NCI-H2227 treated with DMSO at 0.1 percent for 48 hours (cell line): ENCODE results near the gene TNFAIP2.

Experiments
- DNase-seq: peaks from one replicate; lab custom pipeline; 2025; lab: John Stamatoyannopoulos, UW

The TNFAIP2 gene, protein sequence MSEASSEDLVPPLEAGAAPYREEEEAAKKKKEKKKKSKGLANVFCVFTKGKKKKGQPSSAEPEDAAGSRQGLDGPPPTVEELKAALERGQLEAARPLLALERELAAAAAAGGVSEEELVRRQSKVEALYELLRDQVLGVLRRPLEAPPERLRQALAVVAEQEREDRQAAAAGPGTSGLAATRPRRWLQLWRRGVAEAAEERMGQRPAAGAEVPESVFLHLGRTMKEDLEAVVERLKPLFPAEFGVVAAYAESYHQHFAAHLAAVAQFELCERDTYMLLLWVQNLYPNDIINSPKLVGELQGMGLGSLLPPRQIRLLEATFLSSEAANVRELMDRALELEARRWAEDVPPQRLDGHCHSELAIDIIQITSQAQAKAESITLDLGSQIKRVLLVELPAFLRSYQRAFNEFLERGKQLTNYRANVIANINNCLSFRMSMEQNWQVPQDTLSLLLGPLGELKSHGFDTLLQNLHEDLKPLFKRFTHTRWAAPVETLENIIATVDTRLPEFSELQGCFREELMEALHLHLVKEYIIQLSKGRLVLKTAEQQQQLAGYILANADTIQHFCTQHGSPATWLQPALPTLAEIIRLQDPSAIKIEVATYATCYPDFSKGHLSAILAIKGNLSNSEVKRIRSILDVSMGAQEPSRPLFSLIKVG

DNA sequence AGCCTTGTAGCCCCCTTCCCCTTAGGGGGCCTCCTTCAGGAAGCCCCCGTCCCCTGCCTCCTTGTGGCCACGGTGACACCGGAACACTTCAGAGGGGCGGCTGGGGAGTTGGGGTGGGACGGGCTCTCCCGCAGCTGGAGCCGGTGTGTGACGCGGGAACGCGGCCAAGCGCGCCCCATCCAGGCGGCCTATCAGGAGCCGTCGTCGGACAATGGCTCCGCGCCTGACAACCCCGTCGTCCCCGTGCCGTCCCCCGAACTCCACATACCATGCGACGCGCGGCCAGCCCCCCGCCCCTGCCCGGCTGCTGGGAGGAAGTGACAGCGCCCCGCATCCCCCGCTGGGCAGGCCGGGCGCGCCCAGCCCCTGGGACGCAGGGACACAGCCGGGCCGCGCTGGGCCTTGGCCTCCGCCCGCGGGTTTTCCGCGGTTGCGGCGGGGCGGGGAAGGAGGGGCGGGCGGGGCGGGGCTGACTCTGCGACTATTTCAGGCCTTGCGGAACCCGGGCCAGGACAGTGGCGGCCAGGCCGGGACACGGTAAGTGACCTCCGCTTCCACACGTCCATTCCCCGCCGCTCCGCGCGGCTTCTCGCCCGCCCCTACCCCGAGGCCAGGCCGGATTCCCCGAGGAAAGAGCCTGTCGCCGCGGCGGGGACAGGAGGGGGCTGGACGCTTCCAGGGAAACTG lies at the start of gene TNFAIP2:
Gene TNFAIP2, plus strand, starts transcription at position 515 of the 687 bp plus-strand sequence. CDS start 2,997 bp downstream, outside the sequence.
- no peak for DNase-seq

DNA sequence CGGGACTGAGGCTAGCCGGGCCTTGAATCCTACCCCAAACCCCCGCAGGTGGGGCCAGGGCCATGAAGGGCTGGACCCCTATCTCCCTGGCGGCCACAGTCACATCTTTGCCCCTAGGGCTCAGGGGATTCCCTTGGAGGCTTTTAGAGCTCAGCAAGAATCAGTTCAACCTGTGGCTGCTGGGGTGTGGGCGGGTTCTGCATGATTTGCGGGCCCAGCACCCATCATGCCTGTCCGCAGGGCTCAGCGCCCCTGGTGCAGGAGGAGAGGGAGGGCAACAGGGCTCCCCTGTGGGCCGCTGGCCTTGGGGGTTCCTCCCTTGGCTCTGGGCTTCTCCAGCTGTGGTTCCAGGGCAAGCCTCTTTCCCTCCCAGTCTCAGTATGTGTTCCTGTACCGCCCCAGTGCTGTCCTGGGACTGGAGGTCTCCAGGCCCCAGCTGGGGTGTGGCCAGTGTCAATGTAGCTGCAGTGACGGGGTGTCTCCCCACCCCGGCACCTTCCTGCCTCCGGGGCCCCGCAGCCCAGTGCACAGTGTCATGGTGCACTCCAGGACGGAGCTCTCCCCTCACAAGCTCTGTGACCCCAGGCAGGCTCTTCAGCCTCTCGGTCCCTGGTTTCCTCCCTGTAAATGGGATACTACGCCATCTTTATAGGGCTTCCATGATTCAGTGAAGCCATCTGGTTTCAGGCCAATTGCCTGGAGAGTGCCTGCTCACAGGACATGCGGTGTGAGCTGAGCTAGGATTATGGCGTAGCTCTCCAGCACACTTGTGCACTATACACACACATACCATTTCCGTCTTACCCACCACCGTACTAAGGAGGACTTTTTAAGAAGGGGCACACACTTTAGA lies 49.2 kb upstream of the TNFAIP2 start:
- no peak for DNase-seq

DNA sequence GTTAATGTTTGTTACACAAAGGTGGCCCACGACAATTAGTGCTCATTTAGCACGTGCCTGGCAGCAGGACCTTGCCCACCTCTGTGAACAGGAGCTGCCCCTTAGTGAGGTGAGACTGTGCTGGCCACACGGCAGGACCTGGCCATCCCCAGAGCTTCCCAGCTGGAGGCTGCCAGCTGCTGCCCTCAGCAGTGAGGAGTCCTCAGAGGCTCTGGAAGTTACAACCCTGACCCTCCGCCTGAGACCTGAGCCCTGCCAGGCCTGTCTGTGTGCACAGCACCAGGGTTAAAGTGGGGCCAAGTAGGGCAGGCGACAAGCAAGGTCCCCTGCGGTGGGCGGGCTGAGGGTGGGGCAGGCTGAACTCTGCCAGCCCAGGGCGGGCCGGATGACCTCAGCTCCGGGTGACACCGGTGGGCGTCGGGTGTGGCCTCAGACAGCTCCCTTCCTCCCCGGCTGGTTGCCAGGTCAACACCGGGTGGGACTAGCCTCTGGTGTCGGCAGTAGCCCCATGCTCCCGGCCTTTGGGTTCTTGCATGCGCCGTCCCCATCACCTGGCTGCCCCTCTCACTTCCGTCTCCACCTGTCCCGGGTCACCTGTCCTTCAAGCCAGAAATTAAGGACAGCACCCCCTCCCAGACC lies 48.4 kb upstream of the TNFAIP2 start:
- no peak for DNase-seq

DNA sequence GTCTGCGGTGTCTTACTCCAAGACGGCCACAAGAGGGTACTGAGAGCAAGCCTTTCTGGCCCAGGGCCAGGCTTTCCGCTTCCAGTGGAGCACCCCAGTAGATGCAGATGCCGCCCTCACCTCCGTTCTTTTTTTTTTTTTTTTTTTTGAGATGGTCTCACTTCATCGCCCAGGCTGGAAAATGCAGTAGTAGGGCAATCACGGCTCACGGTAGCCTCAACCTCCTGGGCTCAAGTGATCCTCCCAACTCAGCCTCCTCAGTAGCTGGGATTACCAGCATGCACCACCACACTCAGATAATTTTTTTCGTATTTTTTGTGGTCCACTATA lies 44.9 kb upstream of the TNFAIP2 start:
- peak; percentile 72 for DNase-seq

DNA sequence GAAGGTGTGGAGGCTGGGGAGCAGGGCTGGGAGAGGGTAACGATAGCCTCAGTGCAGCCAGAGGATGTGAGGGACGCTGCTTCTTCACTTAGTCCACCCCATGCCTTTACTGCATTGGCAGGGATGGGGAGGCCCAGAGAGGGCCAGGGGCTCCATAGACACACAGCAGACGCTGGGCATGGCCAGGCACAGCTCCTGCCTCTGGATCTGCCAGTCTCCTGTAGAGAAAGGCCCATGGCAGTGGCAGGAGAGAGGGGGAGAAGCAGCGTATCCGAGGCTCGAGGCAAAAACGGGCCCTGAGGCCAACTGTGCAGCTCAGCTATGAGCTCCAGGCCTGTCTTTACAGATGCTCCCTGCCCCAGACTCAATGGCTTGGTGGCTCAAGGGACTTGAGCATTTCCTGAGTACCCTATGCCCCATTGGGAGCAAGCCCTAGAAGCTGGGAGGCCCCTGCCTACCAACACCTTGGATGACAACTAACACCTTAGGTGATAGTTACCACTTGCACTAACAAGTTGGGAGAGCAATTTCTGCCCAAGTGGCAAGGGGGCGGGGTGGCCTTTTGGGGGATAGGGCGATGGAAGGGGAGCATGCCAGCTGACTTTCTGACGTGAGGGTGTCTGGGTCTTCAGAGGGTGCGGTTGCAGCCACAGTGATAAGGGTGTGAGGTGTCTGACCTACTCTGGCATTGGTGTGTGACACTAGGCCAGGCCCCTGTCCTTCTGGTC lies 44.2 kb upstream of the TNFAIP2 start:
- DNase-seq = no peak

DNA sequence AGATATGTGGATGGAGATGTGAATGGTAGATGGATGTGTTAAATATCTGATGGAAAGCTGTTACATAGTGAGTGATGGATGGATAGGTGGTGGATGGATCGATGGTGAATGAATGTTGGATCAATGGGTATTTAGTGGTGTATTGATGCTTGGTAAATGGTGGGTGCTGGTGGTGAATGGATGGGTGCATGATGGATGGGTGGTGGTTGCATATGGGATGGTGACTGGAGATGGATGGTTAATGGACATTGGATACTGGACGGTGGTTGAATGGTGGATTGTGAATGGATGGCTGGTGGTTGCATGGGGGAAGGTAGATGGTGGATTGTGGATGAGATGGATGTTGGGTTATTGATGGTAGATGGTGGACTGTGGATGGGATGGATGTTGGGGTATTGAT lies 41.3 kb upstream of the TNFAIP2 start:
- no peak for DNase-seq

DNA sequence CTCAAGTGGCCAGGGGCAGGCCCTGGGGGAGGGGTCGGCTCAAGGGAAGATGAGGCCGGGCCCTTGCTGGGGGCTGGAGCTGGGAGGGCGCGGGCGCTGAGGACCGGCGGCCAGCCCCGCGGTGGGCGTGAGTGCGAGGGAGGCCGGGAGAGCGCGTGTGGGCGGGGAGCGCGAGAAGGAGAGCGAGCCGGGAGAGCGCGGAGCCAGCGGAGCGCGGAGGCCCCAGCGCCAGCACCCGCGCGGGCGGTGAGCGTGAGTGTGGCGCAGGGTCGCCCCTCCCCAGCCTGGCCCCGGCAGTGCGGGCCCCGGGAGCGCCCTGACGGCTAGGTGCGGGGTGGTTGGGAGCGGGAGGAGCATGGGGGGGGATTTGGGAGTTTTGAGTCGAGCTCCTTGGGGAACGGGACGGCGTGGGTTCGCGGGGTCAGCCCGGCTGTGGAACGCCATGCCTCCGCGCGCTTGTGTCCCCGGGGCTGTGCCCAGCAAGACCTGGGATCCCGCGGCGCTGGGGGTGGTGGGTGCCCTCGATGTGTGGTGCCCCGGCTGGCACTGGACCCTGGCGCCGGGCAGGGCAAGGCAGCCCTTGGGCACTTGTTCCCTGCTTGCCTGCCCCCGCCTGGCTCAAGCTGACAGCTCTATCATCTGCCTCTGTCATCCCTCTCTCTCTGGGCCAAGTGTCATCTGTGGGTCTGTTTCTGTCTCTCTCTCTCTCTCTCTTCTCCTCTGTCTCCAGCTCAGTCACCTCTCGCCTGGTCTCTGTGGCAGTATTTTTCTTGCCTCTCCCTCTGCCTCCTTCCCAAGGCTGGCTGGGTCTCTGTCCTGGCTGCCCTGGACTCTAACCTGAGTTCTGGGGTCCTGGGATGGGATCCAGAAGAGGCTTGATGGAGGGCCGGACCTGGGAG lies 39.0 kb upstream of the TNFAIP2 start, which contains the start of gene LBHD2:
Gene LBHD2, plus strand, starts transcription at position 190 of the 899 bp plus-strand sequence. CDS start 1,803 bp downstream, outside the sequence.
- DNase-seq = no peak

DNA sequence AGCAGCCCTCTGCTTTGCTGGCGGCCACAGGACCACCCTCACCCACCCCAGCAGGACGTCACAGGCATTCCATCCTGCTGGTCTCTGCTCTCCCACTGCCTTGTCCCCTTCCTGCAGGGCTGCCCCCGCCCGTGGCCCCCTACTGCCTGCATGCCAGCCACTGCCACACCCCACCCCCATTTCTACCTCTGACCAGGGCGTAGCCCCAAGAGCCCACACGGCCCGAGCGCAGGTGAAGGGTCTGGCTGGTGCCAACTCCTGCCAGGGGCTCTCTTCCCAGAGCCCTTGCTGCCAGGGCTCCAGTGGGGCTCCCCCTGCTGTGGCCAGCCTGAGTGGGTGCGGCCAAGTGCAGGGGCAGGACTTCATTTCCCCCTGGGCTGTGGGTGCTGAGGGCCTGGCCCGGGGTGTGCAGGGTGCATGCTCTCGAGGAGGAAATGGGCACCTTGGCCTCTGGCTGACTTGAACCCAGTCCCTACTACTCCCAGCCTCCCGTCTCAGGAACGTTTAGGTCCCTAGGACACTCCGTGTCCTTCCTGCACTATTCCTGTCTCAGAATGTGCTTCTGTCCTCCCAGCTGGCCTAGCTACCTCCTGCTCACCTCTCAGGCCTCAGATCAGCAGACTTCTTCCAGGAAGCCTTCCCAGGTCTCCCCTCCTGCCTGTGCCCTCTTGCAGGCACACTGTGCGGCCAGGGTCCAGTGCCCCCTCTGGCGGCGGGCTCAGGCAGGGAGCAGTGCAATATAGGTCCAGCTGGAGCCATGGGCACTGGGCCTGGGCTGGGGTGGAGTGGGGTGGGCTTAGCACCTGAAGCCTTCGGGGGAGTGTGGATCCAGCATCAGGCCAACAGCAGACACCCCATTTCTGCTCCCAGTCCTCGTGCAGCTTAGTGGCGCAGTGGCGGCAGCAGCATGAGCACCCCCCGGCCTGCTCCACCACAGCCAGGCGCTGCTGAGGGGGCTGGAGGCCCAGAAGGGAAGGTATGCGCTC lies 37.9 kb upstream of the TNFAIP2 start:
- no peak for DNase-seq

DNA sequence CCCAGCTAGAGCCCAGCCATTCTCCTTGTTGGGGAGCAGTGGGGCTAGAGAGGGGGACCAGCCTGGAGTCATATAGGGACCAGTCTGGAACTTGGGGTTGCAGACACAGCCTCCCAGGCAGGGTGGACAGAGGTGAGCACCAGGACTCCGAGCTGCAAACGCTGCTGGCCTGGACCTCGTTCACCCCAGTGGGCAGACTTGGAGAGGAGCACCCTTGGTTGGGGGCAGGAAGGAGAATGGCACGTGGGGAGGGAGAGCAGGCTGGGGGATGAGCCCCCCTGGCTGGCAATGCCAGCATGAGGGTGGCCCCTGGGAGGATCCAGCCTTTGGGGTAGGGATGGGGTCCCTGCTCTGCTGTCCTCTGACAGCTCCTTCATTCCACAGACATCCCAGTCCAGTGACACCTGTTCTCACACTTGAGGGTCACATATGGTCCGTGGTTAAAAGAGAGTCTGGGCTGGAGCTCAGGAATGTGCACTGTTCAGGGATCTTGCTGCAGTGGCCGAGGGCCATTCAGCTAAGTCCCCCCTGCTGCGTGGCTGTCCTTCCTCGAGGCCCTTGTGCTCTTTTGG lies 36.4 kb upstream of the TNFAIP2 start:
- DNase-seq = no peak

DNA sequence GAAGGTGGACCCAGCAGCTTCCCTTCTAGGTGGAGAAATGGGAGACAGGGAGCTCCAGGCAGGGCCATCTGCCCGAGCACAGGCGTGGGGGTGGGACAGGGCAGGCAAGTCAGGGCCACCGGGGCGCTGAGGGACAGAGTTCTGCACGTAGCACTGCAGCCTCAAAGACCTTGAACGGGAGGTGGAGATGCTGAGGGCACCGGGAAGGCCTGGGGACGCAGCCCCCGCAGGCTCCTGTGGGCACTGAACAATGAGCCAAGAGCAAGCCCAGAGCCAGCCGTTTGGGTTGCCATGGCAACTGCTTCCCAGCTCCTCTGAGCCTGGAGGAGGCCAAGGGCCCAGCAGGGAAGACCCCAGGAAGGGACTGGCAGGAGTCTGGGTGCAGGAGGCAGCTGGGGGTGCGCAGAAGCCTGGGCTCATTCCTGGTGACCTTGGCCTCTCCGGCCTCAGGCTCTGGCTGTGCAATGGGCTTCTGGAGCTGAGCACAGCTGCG lies 35.9 kb upstream of the TNFAIP2 start:
- DNase-seq = no peak

DNA sequence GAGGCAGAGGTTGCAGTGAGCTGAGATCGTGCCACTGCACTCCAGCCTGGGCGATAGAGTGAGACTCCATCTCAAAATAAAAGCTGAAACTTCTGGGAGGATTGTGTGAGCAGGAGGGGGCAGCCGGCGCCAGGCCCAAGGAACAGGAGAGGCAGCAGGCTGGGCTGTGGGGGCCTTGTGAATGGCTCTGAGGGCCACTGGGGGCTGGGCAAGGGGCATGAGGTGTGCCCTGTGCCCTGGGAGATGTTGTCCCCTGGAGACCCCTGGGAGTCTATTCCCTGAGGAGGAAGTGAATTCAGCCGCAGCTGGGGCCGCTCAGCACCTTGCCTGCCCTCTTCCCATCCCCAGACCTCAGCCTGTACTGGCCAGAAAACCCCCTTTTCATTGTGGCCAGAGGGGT lies 34.3 kb upstream of the TNFAIP2 start:
- DNase-seq = no peak

DNA sequence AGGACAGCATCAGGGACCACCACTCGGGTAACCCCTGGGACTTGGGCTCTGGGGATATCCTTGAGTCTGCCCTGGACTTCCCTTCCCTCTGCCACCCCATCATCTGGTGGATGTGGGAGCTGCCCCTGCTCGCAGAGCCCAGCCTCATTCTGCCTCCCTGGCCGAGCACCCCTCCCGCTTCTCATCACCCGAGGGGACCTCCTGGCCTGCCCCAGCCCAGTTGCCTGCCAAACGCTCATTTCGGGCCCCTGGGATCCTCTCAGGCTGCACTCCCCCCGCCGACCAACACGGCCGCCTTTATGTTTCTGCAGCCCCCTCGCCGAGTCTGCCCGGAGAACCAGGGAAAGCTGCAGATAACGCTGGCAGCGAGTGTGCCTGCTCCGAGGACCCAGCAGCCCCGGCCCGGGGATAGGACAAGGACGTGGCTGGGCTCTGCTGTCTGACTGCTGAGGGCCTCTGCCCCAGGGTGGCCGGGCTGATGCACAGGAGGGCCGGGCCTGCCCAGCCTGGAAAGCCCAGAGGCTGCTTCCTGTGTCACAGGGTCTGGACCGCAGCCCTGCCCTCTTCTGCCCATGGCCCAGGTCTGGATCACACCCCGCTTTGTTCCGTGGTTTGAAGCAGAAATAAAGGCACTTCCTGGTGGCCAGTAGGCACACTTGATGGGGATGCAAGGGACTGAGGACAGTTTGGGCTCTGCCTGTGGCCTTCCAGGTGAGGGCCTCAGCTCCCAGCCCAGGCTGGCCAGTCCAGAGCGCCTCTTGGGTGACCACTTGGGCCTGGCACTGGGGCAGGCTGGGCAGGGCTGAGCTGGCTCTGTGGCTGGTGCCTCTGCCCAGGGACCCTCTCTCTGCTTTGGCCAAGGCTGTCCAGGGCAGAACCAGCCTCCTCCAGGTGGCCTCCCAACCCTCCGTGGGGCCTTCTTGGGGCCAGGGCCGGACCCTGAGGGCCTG lies 33.6 kb upstream of the TNFAIP2 start:
- DNase-seq = no peak

DNA sequence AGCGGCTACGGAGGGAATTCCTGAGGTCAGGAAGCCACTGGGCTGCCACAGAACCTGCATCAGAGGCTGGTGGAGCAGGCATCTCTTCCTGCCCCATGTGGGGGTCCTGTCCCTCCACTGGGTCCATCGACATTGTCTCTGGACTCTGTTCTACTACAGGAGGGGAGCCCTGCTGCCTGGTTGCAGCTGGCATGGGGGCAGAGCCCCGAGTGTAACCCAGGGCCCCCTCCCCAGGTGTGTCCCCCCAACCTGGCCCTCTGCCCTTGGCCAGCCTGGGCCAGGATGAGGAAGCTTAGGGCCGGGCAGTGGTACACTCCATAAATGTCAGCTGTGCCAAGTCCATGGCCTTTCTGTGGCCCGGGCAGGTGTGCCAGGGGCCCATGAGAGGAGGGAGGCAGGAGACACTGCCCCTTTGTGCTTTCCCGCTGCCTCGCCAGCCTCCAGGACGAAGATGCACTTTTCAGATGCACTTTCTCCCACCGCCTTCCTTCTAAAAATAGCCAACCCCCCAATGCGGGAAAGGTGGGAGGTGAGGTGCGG lies 32.7 kb upstream of the TNFAIP2 start:
- DNase-seq = no peak

DNA sequence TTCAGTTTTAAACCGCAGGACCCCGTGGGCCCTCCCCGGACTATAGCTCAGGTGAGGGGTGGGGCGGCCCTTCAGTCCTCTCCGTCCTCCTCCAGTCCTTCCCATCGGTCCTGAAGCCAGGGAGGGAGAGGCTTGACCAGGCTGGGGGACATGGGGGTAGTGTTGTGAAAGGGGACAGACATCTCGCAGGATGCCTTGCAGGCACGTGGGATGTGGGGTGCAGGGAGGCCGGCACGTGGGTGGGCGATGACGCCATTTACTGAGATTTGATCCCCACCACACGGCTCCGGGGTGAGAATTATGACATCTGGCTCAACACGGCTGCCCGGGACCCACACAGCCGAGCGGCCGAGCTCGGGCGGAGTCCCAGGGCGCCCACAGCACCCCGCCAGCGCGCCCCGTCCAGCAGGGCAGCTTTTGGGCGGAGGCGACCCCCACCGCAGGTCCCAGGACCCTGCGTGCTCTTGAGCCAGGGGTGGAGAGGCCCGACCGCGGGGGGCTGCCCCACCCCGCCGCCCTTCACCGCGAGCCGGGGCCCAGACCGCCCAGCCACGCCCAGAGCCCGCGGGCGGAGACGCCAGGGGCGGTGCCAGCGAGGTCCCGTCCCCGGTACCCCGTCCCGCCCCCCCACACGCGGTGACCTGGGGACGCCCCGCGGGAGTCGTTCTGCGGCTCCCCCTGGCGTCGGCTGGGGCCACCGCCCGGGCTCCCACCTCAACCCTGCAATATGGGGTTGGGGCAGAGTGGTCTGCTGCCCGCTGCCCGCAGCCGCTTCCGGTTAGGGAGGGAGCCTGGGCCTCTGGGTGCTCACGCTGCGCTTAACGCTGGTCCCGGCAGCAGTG lies 32.0 kb upstream of the TNFAIP2 start:
- DNase-seq = no peak

DNA sequence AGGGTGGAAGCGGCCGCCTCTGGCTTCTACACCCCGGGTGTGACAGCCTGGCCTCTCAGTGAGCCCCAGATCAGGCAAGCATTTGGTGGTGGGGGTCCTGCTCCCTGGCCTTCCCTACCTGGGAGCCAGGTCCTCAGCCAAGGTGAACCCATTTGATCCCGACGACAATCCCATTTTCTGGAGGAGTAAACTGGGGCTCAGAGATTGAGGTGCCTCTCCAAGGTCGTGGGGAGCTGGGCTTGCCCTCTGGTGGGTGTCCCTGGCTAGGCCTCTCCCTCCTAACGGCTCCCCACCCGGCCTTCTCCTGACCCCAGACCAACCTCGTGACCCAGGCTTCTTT lies 31.4 kb upstream of the TNFAIP2 start:
- no peak for DNase-seq
